IMR-90 (cell line): Measurements from ENCODE around the gene VAT1L. TPM values are rescaled to one million over a fixed set of nuclear protein-coding genes. Genes with fewer than 3 reads are reported as not detected.

Experiments
- ATAC-seq: fragments of 200-7000 bp; cut with Tn5 transposase; 2 replicates; pipeline ENCODE4 v1.9.1; 2020; ENCODE audit warnings: low read depth, mild to moderate bottlenecking, moderate library complexity
- BruUV-seq: library from RNA; stranded (reverse); fragments of 400-500 nt; replicated peaks from 2 replicates; lab custom pipeline; 2021; lab: Mats Ljungman, UMichigan
- CTCF ChIA-PET: fragments of 300-600 bp; formaldehyde crosslinking; extraction: SDS; loops from one replicate; lab custom pipeline; 2021; ENCODE audit warnings: antibody characterized with exemption; lab: Yijun Ruan, JAX
- POLR2A ChIA-PET: fragments of 300-600 bp; sonication (Branson Sonifier 250); formaldehyde crosslinking; loops from one replicate; lab custom pipeline; 2022; ENCODE audit warnings: antibody characterized with exemption; ENCODE audit not compliant: unreplicated experiment; lab: Charles Lee
- DNase-seq: peaks from one replicate; pipeline ENCODE4 v3.0.0; 2013
- H2AFZ ChIP-seq: replicated peaks from 2 replicates; pipeline ENCODE3; 2013; ENCODE audit warnings: low read length, mild to moderate bottlenecking; ENCODE audit not compliant: poor library complexity
- H2AK5ac ChIP-seq: 2 replicates; pipeline ENCODE4 v1.6.1; 2013; ENCODE audit warnings: low read depth, low read length, inconsistent platforms
- H2AK9ac ChIP-seq: replicated peaks from 2 replicates; pipeline ENCODE3; 2013; ENCODE audit warnings: mild to moderate bottlenecking, low read depth, low read length, moderate library complexity; ENCODE audit not compliant: poor library complexity
- H2BK120ac ChIP-seq: 2 replicates; pipeline ENCODE4 v1.6.1; 2013; ENCODE audit warnings: low read depth, low read length, inconsistent platforms
- H2BK15ac ChIP-seq: 3 replicates; pipeline ENCODE4 v1.6.1; 2013; ENCODE audit warnings: low read depth, low read length, inconsistent platforms
- H2BK20ac ChIP-seq: 2 replicates; pipeline ENCODE4 v1.6.1; 2013; ENCODE audit warnings: low read depth, mild to moderate bottlenecking, inconsistent platforms, low read length, moderate library complexity
- H2BK5ac ChIP-seq: 2 replicates; pipeline ENCODE4 v1.6.1; 2013; ENCODE audit warnings: mild to moderate bottlenecking, low read depth, low read length, inconsistent platforms; ENCODE audit not compliant: poor library complexity, severe bottlenecking
- H3K14ac ChIP-seq: replicated peaks from 2 replicates; pipeline ENCODE4 v1.6.1; 2013; ENCODE audit warnings: low read depth, low read length, inconsistent platforms
- H3K18ac ChIP-seq: 2 replicates; pipeline ENCODE4 v1.6.1; 2013; ENCODE audit warnings: low read depth, low read length, control low read depth
- H3K23ac ChIP-seq: 2 replicates; pipeline ENCODE4 v1.6.1; 2013; ENCODE audit warnings: low read depth, low read length, inconsistent platforms
- H3K27ac ChIP-seq: 2 replicates; pipeline ENCODE4 v1.5.1; 2013; ENCODE audit warnings: mild to moderate bottlenecking, control low read depth, low read length; ENCODE audit not compliant: insufficient read depth
- H3K27me3 ChIP-seq: 2 replicates; pipeline ENCODE4 v1.6.1; 2013; ENCODE audit warnings: low read length; ENCODE audit not compliant: control insufficient read depth, insufficient read depth
- H3K36me3 ChIP-seq: 2 replicates; pipeline ENCODE4 v1.6.1; 2013; ENCODE audit warnings: low read length, mixed read lengths; ENCODE audit not compliant: control insufficient read depth, insufficient read depth
- H3K4ac ChIP-seq: 2 replicates; pipeline ENCODE4 v1.6.1; 2013; ENCODE audit warnings: low read depth, low read length, inconsistent platforms
- H3K4me1 ChIP-seq: 2 replicates; pipeline ENCODE4 v1.6.1; 2013; ENCODE audit warnings: low read length, mixed read lengths; ENCODE audit not compliant: control insufficient read depth, insufficient read depth
- H3K4me2 ChIP-seq: 2 replicates; pipeline ENCODE4 v1.6.1; 2013; ENCODE audit warnings: low read depth, mild to moderate bottlenecking, control low read depth, low read length, moderate library complexity
- H3K4me3 ChIP-seq: 2 replicates; pipeline ENCODE4 v1.5.1; 2013; ENCODE audit warnings: low read depth, mild to moderate bottlenecking, control low read depth, low read length, moderate library complexity; ENCODE audit not compliant: insufficient read depth
- H3K56ac ChIP-seq: 2 replicates; pipeline ENCODE4 v1.6.1; 2013; ENCODE audit warnings: low read length, inconsistent platforms; ENCODE audit not compliant: insufficient read depth; ENCODE audit errors: extremely low read depth
- H3K79me1 ChIP-seq, 2 experiments: 2 replicates each; pipeline ENCODE4 v1.6.1; 2013; ENCODE audit warnings: low read length in 2 of 2, inconsistent platforms in 1 of 2, low read depth in 1 of 2
- H3K9ac ChIP-seq: 2 replicates; pipeline ENCODE4 v1.6.1; 2013; ENCODE audit warnings: low read depth, low read length, control low read depth
- H3K9me1 ChIP-seq: 2 replicates; pipeline ENCODE4 v1.6.1; 2013; ENCODE audit warnings: low read length, inconsistent platforms; ENCODE audit not compliant: insufficient read depth
- H3K9me3 ChIP-seq: 2 replicates; pipeline ENCODE4 v1.6.1; 2013; ENCODE audit warnings: low read length; ENCODE audit not compliant: control insufficient read depth, insufficient read depth
- H4K20me1 ChIP-seq: 2 replicates; pipeline ENCODE4 v1.6.1; 2013; ENCODE audit warnings: low read length, inconsistent platforms; ENCODE audit not compliant: insufficient read depth
- H4K5ac ChIP-seq: 2 replicates; pipeline ENCODE4 v1.6.1; 2013; ENCODE audit warnings: mild to moderate bottlenecking, low read depth, low read length, control low read depth
- H4K8ac ChIP-seq, 2 experiments: 2 replicates each; pipeline ENCODE4 v1.6.1; 2013; ENCODE audit warnings: low read depth in 2 of 2, low read length in 2 of 2, control low read depth in 1 of 2, inconsistent platforms in 1 of 2
- H4K91ac ChIP-seq: 2 replicates; pipeline ENCODE4 v1.6.1; 2013; ENCODE audit warnings: low read depth, low read length, inconsistent platforms; ENCODE audit not compliant: insufficient read depth
- CEBPB ChIP-seq: IDR thresholded peaks from 2 replicates; pipeline ENCODE4 v1.6.1; 2012; ENCODE audit warnings: low read depth, low read length, improper control_type of control experiment
- MAFK ChIP-seq: IDR thresholded peaks from 2 replicates; pipeline ENCODE4 v1.6.1; 2012; ENCODE audit warnings: low read depth, low read length, improper control_type of control experiment
- MAZ ChIP-seq: IDR thresholded peaks from 2 replicates; pipeline ENCODE4 v1.6.1; 2012; ENCODE audit warnings: low read depth, mild to moderate bottlenecking, low read length, improper control_type of control experiment, moderate library complexity, borderline replicate concordance
- MXI1 ChIP-seq: IDR thresholded peaks from 2 replicates; pipeline ENCODE4 v1.6.1; 2012; ENCODE audit warnings: low read depth, mild to moderate bottlenecking, low read length, moderate library complexity, borderline replicate concordance
- NFE2L2 ChIP-seq: fragments of 150-350 bp; IDR thresholded peaks from 2 replicates; pipeline ENCODE4 v1.6.1; 2016; ENCODE audit warnings: low read depth, mild to moderate bottlenecking, low read length
- RAD21 ChIP-seq: IDR thresholded peaks from 2 replicates; pipeline ENCODE4 v1.6.1; 2012; ENCODE audit warnings: low read length, improper control_type of control experiment
- SMC3 ChIP-seq: fragments of 150-350 bp; IDR thresholded peaks from 2 replicates; pipeline ENCODE4 v1.6.1; 2016; ENCODE audit warnings: low read depth, mild to moderate bottlenecking, antibody characterized with exemption, low read length, moderate library complexity
- dilution Hi-C: fragments of 300-500 bp; cut with HindIII; formaldehyde crosslinking; loops from one replicate; pipeline ENCODE4 v1.14.3; 2018; ENCODE audit warnings: low sequenced_read_pairs; ENCODE audit not compliant: unreplicated experiment
- in situ Hi-C: fragments of 300-500 bp; cut with MboI; formaldehyde crosslinking; loops from 3 replicates; pipeline ENCODE4 v1.14.3; 2019; ENCODE audit warnings: low sequenced_read_pairs, inconsistent platforms, mixed read lengths
- intact Hi-C: fragments of 100-400 bp; cut with micrococcal nuclease; formaldehyde crosslinking; loops from 2 replicates; pipeline ENCODE4 v1.10.0; 2022
- polyA plus RNA-seq, 3 experiments: library from polyadenylated mRNA; depleted of rRNA; stranded (reverse); fragments of >200 nt; gene quantifications; 2 replicates each; pipeline ENCODE4 v1.2.3, GENCODE V29; 2012; ENCODE audit warnings: low replicate concordance in 1 of 3
- total RNA-seq: library from RNA; depleted of rRNA; stranded (reverse); fragments of >200 nt; gene quantifications from 2 replicates; pipeline ENCODE4 v1.2.3, GENCODE V29; 2012

The VAT1L gene
- total and polyA plus RNA-seq, 2 of the 4 experiments (the other 2 are of a cell fraction): 15.4 to 18.5 TPM

DNA sequence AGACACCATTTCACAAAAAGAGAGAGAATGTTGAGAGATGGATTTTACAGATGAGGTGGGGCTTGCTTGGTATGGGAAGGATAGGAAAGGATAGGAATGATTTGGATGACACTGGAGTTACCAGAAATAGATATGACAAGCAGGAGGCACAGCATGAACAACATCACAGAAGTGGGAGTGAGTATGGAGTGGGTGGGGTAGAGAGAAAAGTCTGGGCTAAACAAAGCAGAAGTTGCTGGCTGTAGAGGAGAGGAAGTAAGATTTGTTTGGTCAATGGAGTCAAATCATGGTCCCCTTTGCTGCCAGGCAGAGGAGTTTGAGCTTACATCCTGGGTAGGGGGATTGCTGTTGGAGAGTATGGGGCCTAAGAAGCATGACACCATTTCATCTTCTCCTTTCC lies 101.7 kb downstream of the VAT1L start:
- H2BK120ac ChIP-seq: peak overlapping the region; percentile 19; the same call in 1 of the 2 replicates
- peak overlapping the region; percentile 61; the same call in 1 of the 2 replicates for H3K18ac ChIP-seq
- ChIA-PET POLR2A (no interaction called here), CTCF (no interaction called here)
- H3K9ac ChIP-seq: no peak overlapping the region
- dilution Hi-C loops (no loop called here), in situ Hi-C loops (no loop called here), intact Hi-C loops (no loop called here)
- H3K9me1 ChIP-seq: no peaks in the 10 kb centered on the region
- H3K9me3 ChIP-seq: no peaks in the 10 kb centered on the region
- BruUV-seq: no TSS peak
- ATAC-seq: no peak
- no peak overlapping the region; the same call in 1 of the 2 replicates for H3K14ac ChIP-seq
- no peaks in the 10 kb centered on the region for H4K20me1 ChIP-seq
- H2BK5ac ChIP-seq: no peak overlapping the region
- H3K27me3 ChIP-seq: no peaks in the 10 kb centered on the region
- H3K36me3 ChIP-seq: no peaks in the 10 kb centered on the region; the same call in 1 of the 2 replicates
- H2AK9ac ChIP-seq: no peak overlapping the region
- no peak overlapping the region for H3K4me2 ChIP-seq
- no peak overlapping the region for H2AFZ ChIP-seq
- H4K91ac ChIP-seq: no peak overlapping the region
- no peak overlapping the region; the same call in 1 of the 2 replicates for H2AK5ac ChIP-seq
- H3K79me1 ChIP-seq: no peaks in the 10 kb centered on the region
- H2BK15ac ChIP-seq: peak overlapping the region; percentile 64; the same call in 1 of the 3 replicates
- no peak overlapping the region for H2BK20ac ChIP-seq
- peaks cover 4% of the 10 kb centered on the region; the same call in 1 of the 2 replicates for H3K4me1 ChIP-seq
- H4K8ac ChIP-seq: 0 out of 4 replicates have a peak overlapping the region, but pooled peaks of 1 of the 2 experiments have one; percentile 0
- TF ChIP-seq MAZ (no peak), SMC3 (no peak), RAD21 (no peak), MXI1 (no peak), MAFK (no peak), CEBPB (no peak), NFE2L2 (no peak)
- H3K56ac ChIP-seq: no peak overlapping the region
- H3K23ac ChIP-seq: peak overlapping the region; percentile 42; the same call in 1 of the 2 replicates
- peak overlapping the region; percentile 29; the same call in 1 of the 2 replicates for H3K4ac ChIP-seq
- H3K4me3 ChIP-seq: no peak overlapping the region
- H4K5ac ChIP-seq: no peak overlapping the region
- DNase-seq: no peak
- no peak overlapping the region for H3K27ac ChIP-seq
